HG03520 (cell line): ENCODE data around the gene LPP.

ENCODE experiments used
- ATAC-seq: cut with Tn5 transposase; IDR thresholded peaks from one replicate; pipeline ENCODE4 v1.9.1; 2021; ENCODE audit warnings: mild to moderate bottlenecking, moderate library complexity; ENCODE audit not compliant: unreplicated experiment

LPP gene

DNA sequence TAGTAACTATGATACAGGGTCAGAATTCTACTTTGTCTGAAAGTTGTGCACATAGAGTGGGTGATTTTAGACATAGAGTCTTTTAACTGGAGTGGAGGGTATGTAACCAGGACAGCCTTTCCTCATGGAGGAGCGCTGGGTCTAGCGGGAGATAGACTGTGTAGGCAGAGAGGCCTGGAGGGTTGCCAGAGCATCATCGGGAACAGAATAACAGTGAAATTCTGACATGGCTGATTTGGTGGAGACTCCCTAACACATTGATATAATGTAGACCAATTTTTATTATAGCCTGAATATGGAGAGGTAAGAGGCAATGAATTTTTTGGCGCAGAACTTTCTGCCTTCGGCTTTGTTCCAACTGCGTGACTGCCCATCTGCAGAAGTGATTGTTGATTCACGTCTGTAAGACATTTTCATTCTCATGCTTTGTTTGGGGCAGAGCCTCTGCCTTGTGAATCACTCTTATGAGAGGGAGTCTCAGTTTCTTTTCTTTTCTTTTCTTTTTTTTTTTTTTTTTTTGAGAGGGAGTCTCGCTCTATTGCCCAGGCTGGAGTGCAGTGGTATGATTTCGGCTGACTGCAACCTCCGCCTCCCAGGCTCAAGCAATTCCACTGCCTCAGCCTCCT, 16.0 kb downstream of the LPP start:
- ATAC-seq, result no peak

GRCh38 chr3:188170461-188171459, 16.8 kb downstream of the LPP start:
- ATAC-seq, result no peak

- ATAC-seq, result no peak
Measured at GRCh38 chr3:188171682-188172467, 17.9 kb downstream of the LPP start.

- ATAC-seq, result no peak
Measured at GRCh38 chr3:188174317-188175044, 20.5 kb downstream of the LPP start.

GRCh38 chr3:188176476-188176875, 22.5 kb downstream of the LPP start:
- ATAC-seq, result no peak

DNA sequence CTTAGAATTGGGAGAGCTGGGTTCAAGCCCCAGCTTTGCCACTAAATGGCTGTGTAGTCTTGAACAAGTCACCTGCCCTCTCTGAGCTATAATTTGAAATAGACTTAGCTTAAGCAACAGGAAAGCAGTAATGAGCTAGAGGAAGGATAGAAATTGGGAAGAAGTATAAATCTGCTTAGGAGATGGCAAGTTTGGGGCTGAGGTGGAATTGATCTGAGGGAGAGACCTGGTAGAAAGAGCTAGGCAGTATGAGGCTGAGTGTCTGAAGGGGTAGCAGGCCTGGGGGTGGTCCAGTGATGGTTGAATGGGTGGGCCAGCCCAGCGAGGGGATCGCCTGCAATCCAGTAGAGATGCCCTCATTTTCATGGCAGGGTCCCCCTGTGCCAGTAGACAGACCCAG, 22.9 kb downstream of the LPP start:
- ATAC-seq, result no peak

GRCh38 chr3:188177721-188178120, 23.8 kb downstream of the LPP start:
- no peak for ATAC-seq

GRCh38 chr3:188178293-188178936, 24.5 kb downstream of the LPP start:
- ATAC-seq, result no peak

DNA sequence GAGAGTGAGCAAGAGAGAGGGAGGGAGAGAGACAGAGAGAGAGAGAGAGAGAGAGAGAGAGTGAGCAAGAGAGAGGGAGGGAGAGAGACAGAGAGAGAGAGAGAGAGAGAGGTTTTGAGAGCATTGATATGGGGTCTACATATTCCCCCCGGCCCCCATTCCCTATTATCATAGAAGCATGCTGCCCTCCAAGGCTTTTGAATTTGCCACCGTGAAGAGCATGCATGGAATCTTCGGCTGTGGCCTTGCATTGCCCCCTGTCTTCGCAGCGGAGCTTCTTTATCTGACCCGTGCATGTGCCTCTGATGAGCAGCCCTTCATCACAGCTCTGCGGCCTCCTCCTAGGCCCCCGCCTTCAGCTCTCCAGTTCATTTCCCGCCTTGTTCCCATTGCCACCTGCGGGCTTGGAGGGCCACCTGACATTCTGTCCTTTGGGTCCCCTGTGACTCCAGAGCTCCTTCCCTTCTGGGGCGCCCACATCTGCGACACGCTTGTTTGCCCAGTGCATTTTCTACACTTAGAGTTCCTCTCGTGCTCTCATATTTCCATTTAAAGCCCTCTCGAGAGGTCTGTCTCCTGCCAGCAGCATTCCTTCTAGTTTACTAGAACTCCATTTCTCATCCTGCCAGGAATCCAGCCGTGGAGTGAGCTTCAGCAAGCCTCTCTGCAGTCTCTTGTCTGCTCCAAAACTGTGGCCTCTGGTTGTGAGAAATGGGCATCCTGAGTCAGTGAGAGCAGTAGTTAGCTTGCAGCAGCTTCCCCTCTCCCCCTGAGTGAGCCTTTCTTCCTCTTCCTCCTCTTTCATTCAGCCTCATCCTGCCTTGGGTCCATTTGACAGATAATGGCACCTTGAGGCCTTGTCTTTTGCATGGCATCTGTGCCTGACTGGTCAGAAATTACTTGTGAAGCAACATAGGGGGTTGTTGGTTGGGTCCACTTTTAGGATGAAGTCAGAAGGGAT, 25.3 kb downstream of the LPP start:
- no peak for ATAC-seq

- ATAC-seq, result no peak
Measured at GRCh38 chr3:188180114-188180513, 26.2 kb downstream of the LPP start.

- no peak for ATAC-seq
Measured at GRCh38 chr3:188183452-188183851, 29.5 kb downstream of the LPP start.

GRCh38 chr3:188184160-188184559, 30.2 kb downstream of the LPP start:
- ATAC-seq, result no peak

DNA sequence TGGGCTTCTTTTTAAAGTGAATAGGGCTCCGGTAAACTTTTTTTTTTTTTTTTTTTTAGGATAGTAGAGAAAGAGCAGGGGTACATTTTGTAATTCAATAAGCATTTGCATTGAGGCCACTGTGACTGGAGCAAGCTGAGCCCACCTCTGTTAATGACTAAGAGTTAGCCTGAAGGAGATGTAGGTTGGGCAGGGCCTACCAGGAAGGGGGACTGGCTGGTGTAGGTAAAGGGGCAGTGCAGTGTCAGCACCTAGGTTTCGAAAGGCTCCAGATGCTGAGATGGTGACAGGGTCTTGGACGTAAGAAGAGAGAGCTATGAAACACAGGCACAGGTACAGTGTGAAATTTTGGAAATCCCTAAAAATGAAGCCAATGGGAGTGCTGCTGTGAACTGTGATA, 30.7 kb downstream of the LPP start:
- no peak for ATAC-seq

- ATAC-seq, result no peak
Measured at GRCh38 chr3:188185717-188186251, 31.8 kb downstream of the LPP start.

GRCh38 chr3:188187053-188187452, 33.1 kb downstream of the LPP start:
- ATAC-seq, result no peak

- ATAC-seq, result no peak
Measured at GRCh38 chr3:188188911-188189310, 35.0 kb downstream of the LPP start.

DNA sequence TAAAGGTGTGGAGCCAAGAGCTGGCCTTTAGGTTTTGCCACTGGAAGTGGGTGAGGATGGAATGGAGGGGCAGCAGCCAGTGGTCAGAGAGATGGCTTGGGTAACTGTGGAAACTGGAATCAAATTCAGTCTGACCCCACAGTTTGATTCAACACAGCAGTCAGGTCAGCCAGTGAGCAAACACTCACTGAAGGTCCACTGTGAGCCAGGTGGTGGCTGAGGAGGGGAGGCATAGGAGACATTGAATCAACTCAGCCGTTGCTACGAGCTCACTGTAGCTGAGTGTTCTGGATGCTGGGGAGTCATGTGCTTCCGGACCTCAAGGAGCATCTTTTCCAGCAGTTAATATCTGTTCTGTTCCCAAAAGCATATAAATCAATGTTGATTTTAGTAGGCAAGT, 37.5 kb downstream of the LPP start:
- ATAC-seq, result no peak

GRCh38 chr3:188192034-188192433, 38.1 kb downstream of the LPP start:
- no peak for ATAC-seq

- ATAC-seq, result no peak
Measured at GRCh38 chr3:188194332-188194731, 40.4 kb downstream of the LPP start.
